C1 segment of cervical spinal cord (tissue), 14 donors: ENCODE results near the gene ZNF563.
A peak's percentile ranks its signal among the peaks of the same experiment; 100 is the strongest.

Source experiments
- DNase-seq, 14 donors: peaks; one replicate each; lab custom pipeline; 2025; lab: John Stamatoyannopoulos, UW

The ZNF563 gene

GRCh38 chr19:12294249-12295158 is 38.9 kb downstream of the ZNF563 start, which contains the start of gene ZNF44:
Gene ZNF44 (minus strand): TSS chr19:12294883. CDS start chr19:12294694, 189 bp downstream.
- peak; percentile 76 to 98 (median 94) for DNase-seq

DNA sequence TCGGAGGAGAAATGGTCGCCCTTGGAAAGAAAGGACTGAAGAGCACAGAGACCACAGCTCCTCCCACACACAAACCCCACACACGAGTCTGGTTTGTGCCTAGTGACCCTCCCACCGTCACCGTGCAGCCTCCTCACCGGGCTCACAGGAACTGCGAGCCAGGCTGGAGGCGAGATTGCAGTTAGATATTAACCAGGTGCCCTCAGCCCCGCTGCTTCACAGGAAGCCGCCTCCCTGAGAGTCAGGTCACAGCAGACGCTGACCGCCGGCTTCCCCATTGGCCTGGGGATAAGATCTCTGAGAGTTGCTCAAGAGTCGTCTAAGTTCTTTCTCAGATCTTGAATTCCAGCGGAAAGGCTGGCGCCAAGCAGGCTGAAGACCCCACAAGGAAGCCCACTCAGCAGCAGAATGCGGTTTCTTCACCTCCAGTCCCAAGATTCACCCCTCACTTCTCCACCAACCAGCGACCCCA is 39.6 kb downstream of the ZNF563 start:
- peak in 9 of 14 donors; percentile 7 to 59 (median 32) for DNase-seq

DNA sequence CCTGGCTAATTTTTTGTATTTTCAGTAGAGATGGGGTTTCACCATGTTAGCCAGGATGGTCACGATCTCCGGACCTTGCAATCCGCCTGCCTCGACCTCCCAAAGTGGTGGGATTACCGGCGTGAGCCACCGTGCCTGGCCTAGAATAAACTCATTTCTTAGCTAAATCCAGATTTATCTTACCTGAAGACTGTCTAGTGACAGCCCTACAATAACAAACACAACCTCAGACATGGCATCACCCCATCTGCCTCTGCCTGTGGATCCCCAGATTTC is 43.7 kb downstream of the ZNF563 start:
- DNase-seq: no peak

DNA sequence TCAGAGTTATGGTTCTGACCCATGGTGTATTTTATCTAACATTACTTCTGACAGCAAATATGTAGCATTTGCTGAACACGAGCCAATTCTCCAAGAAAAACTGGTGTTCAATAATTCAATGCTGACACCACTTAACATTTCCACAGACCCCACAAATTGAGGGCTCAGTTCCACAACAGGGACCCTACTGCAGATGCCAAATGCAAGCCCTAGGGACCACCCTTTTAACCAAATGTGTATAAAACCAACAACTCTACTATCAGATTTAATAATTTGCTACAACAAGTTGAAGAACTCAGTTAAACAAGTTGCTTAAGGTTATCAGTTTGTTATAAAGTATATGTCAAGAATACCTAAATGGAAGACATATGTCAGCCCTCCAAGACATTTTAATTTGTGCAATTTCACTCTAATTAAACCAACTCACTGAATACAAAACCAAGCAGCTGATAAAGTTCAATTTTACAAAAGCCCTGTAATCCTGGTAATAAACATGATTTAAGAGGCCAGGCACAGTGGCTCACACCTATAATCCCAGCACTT is 45.4 kb downstream of the ZNF563 start:
- DNase-seq: no peak

GRCh38 chr19:12284631-12285030 is 48.8 kb downstream of the ZNF563 start:
- no peak for DNase-seq

DNA sequence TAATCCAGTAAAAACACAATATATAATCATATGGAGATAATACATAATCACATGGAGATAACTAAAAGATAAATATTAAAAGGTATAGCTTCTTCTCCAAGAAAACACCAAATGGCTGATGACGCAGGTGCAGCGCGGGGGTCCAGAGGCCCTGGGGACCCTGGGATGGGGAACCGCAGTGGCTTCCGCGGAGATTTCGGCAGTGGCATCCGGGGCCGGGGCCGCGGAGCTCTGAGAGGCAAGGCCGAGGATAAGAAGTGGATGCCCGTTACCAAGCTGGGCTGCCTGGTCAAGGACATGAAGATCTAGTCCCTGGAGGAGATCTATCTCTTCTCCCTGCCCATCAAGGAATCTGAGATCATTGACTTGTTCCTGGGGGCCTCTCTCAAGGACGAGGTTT is 49.2 kb downstream of the ZNF563 start:
- DNase-seq: no peak

- no peak for DNase-seq
These were observed 54.7 kb downstream of the ZNF563 start for GRCh38 chr19:12278713-12279112.

DNA sequence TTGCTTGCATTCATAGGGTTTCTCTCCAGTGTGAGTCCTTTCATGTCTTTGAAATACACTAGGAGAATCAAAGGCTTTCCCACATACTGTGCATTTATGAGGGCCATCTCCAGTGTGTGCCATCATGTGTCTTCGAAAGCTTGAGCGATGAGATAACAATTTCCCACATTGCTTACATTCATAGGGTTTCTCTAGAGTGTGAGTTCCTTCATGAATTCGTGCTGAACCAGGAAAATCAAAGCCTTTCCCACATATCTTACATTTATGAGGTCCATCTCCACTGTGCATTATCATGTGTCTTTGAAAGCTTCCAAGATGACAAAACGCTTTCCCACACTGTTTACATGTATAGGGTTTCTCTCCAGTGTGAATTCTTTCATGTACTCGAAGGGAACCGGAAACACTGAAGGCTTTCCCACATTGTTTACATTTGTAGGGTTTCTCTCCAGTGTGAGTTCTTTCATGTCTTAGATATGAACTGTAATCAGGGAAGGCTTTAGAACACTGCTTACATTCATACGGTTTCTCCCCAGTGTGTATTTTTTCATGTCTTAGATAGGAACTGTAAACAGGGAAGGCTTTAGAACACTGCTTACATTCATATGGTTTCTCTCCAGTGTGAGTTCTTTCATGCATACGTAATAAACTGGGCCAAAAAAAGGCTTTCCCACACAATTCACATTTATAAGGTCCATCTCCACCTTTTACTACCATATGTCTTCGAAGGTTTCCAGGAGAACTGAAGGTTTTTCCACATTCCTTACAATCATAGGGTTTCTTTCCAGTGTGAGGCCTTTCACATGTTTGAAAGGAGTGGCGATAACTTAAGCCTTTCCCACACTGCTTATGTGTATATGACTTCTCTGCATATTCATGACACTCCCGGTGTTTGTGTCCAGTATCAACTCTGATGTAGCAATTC is 60.2 kb downstream of the ZNF563 start:
- DNase-seq: no peak

DNA sequence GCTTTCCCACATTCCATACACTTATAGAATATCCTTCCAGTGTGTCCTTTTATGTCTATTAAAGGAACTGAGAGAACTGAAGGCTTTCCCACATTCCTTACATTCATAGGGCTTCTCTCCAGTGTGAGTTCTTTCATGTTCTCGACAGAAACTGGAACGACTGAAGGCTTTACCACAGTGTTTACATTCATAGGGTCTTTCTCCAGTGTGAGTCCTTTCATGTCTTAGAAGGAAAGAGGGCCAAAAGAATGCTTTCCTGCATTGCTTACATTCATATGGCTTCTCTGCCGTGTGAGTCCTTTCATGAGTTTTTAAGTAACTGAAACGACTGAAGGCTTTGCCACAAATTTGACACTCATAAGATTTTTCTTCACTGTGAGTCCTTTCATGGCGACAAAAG is 61.0 kb downstream of the ZNF563 start:
- no peak for DNase-seq

- no peak for DNase-seq
These were observed 62.6 kb downstream of the ZNF563 start for GRCh38 chr19:12270854-12271253.
